RWPE1 (cell line): ENCODE results near the gene PPP2CA.

Experiments used
- CTCF ChIA-PET: fragments of 350-600 bp; sonication (Branson Sonifier 250); formaldehyde crosslinking; extraction: SDS; loops from one replicate; lab custom pipeline; 2021; lab: Yijun Ruan, JAX
- POLR2A ChIA-PET: fragments of 400-600 bp; formaldehyde crosslinking; extraction: SDS; loops from one replicate; lab custom pipeline; 2020; ENCODE audit warnings: antibody characterized with exemption; ENCODE audit not compliant: low non-redundant PET; lab: Yijun Ruan, JAX
- DNase-seq: peaks from one replicate; pipeline ENCODE4 v3.0.0; 2012; ENCODE audit warnings: low spot score
- H3K27ac ChIP-seq: fragments of 450-650 bp; 2 replicates; pipeline ENCODE4 v1.5.1; 2017
- TF ChIP-seq, protein P1 (sequence below): fragments of 450-650 bp; conservative IDR thresholded peaks from 2 replicates; pipeline ENCODE4 v1.5.1; 2017; ENCODE audit warnings: low read depth, mild to moderate bottlenecking

PPP2CA gene

DNA sequence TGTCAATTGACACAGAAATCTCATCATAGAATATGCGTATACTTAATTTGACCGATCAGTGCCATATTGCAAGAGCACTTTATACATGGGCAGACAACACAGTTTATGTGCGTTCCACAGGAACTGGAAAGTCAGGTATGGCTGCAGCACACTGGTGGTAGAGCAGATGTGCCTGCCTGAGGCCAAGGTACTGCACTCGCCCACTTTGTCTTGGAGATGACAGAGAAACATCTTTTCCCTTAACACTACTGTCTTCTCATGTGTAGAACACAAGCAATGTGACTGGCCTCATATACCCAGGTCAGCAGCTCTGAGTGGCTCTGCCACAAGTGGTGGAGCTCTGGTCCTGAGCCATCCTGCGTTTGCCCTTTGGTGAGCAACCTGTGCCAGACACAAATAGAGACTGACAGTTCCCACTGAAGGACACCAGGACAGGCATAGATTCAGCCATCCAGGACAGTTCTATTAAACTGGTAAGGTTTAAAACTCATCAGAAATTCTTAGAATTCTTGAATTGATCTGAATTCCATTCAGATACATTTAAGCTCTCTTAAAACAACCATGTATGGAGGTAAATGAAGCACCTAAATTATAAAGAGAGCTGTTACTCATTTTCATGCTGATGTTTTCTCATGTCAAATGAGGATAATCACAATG is 21.0 kb upstream of the PPP2CA start:
- H3K27ac ChIP-seq: peak overlapping the region; percentile 84
- CTCF ChIA-PET: interaction anchor here (0.5 to 1.3 kb wide), 6 partner anchors 11 to 340 kb away, joined by 3 to 5 read pairs (median 4); partner anchors contain the start of gene PPP2CA
- POLR2A ChIA-PET: interaction anchor here (1.9 kb wide), 1 partner anchor 21 kb away, joined by 8 read pairs; the partner anchor contains the start of gene PPP2CA
- TF ChIP-seq, protein P1, sequence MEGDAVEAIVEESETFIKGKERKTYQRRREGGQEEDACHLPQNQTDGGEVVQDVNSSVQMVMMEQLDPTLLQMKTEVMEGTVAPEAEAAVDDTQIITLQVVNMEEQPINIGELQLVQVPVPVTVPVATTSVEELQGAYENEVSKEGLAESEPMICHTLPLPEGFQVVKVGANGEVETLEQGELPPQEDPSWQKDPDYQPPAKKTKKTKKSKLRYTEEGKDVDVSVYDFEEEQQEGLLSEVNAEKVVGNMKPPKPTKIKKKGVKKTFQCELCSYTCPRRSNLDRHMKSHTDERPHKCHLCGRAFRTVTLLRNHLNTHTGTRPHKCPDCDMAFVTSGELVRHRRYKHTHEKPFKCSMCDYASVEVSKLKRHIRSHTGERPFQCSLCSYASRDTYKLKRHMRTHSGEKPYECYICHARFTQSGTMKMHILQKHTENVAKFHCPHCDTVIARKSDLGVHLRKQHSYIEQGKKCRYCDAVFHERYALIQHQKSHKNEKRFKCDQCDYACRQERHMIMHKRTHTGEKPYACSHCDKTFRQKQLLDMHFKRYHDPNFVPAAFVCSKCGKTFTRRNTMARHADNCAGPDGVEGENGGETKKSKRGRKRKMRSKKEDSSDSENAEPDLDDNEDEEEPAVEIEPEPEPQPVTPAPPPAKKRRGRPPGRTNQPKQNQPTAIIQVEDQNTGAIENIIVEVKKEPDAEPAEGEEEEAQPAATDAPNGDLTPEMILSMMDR: no peak
- no peak for DNase-seq

- TF ChIP-seq, protein P1: no peak
- ChIA-PET CTCF (interaction anchor here (1.5 kb wide), 1 partner anchor 20 kb away, joined by 4 read pairs; the partner anchor contains the start of gene PPP2CA), POLR2A (interaction anchor here (1.9 kb wide), 1 partner anchor 19 kb away, joined by 8 read pairs; the partner anchor contains the start of gene PPP2CA)
- H3K27ac ChIP-seq: peak overlapping the region; percentile 84
- DNase-seq: no peak
Measured at GRCh38 chr5:134245692-134246091, 19.8 kb upstream of the PPP2CA start.

GRCh38 chr5:134245101-134245604 is 19.3 kb upstream of the PPP2CA start:
- TF ChIP-seq, protein P1: no peak
- peak overlapping the region; percentile 84 for H3K27ac ChIP-seq
- peak; percentile 89 for DNase-seq
- ChIA-PET POLR2A (no interaction called here), CTCF (interaction anchor here (1.1 to 2.3 kb wide), 3 partner anchors 19 to 44 kb away, joined by 3 to 8 read pairs (median 4); partner anchors contain the start of gene PPP2CA)

GRCh38 chr5:134242146-134242545 is 16.3 kb upstream of the PPP2CA start:
- TF ChIP-seq, protein P1: no peak
- POLR2A ChIA-PET: no interaction called here
- CTCF ChIA-PET: interaction anchor here (0.7 kb wide), 1 partner anchor 46 kb away, joined by 6 read pairs; no protein-coding TSS in a partner anchor
- no peak overlapping the region for H3K27ac ChIP-seq
- no peak for DNase-seq

DNA sequence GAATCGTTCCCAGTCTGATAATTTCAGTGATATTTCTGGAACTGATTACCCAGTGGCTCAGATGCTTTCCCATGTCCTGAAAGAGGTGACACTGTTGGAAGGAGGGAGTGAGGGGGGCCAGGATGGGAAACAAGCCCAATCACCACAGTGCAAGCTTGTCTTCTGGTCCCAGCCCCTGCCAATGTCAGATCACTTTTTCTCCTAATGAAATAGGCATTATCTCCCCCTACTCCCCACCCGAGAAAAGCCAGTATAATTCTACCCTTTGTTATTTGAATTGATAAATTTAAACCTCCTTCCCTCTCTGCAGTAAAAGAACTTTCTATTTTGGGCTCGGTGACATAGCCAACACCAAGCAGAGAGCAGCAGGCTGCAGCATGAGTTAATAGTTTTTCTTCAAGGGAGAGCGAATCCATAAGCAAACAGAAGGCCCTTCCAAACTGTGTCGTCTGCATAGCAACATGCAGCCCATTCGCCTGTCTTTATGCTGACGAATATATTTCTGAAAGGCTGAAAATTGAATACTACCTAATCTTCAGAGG is 14.6 kb upstream of the PPP2CA start:
- H3K27ac ChIP-seq: no peak overlapping the region; the same call in 1 of the 2 replicates
- ChIA-PET CTCF (no interaction called here), POLR2A (no interaction called here)
- TF ChIP-seq, protein P1: no peak
- no peak for DNase-seq

DNA sequence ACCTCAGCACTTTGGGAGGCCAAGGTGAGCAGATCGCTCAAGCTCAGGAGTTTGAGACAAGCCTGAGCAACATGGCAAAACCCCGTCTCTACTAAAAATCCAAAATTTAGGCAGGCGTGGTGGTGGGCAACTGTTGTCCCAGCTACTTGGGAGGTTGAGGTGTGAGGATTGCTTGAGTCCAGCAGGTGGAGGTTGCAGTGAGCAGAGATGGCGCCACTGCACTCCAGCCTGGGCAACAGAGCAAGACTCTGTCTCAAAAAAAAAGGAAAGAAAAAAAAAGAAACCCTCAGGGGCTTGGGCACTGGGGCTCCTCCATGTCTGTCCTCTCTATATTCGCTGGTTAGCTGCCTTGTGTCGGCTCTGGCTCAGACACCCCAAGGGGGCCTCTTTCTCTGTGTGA is 10.9 kb upstream of the PPP2CA start:
- ChIA-PET CTCF (interaction anchor here (0.6 to 1.3 kb wide), 5 partner anchors 11 to 850 kb away, joined by 3 to 5 read pairs (median 5); no protein-coding TSS in a partner anchor), POLR2A (interaction anchor here (1.4 kb wide), 1 partner anchor 11 kb away, joined by 5 read pairs; the partner anchor contains the start of gene PPP2CA)
- DNase-seq: no peak
- H3K27ac ChIP-seq: no peak overlapping the region
- TF ChIP-seq, protein P1: no peak
